Activated T-helper 1 cell treated with anti-CD3 and anti-CD28 coated beads, Interleukin-12 subunit alpha, Interleukin-12 subunit beta, Interleukin-2, Interleukin-4 antibody, amounts not matched to agents 30 ng/mL and 10 ng/mL and 1 ng/mL, durations not matched to agents 14 hours and 24 hours and 36 hours (primary cell): ENCODE data around the gene TMEM269. TPM values are rescaled to one million over a fixed set of nuclear protein-coding genes. Genes with fewer than 3 reads are reported as not detected.

Source experiments
- total RNA-seq: library from RNA; stranded (reverse); gene quantifications from 2 replicates; pipeline ENCODE4 v1.2.3, GENCODE V29; 2022

The TMEM269 gene
- total RNA-seq, 1 donor from 2014 or later = 0.29 TPM

Other genes starting within 250 kb of the TMEM269 start
- gene PPIH, start 126.6 kb upstream of the TMEM269 start, total RNA-seq = 89.7 and 94.6 TPM in 2 replicates
- 774 and 780 TPM in 2 replicates for gene YBX1, start 102.6 kb upstream of the TMEM269 start, total RNA-seq
- not detected in 2 replicates for gene CLDN19, start 44.8 kb upstream of the TMEM269 start, total RNA-seq
- gene P3H1, start 18.0 kb upstream of the TMEM269 start, total RNA-seq = 44.9 and 51.4 TPM in 2 replicates
- gene C1orf50, start 17.7 kb upstream of the TMEM269 start, total RNA-seq = 6.4 and 7.6 TPM in 2 replicates
- gene ERMAP, start 32.1 kb downstream of the TMEM269 start, total RNA-seq = 3.4 and 3.7 TPM in 2 replicates
- gene SVBP, start 32.4 kb downstream of the TMEM269 start, total RNA-seq = 6.4 and 8.2 TPM in 2 replicates
- gene ZNF691, start 61.6 kb downstream of the TMEM269 start, total RNA-seq = 10.0 and 12.9 TPM in 2 replicates
- gene SLC2A1, start 173.9 kb downstream of the TMEM269 start, total RNA-seq = 111 and 120 TPM in 2 replicates